CD14-positive monocyte (primary cell): ENCODE results near the gene WDR48. TPM values are rescaled to one million over a fixed set of nuclear protein-coding genes. Genes with fewer than 3 reads are reported as not detected.

Experiments used
- DNase-seq, 3 donors: peaks; one replicate each; pipeline ENCODE4 v3.0.0-alpha.2; 2011 to 2022
- H2AFZ ChIP-seq: 2 replicates; pipeline ENCODE4 v1.6.0; 2012; ENCODE audit warnings: mild to moderate bottlenecking, low read depth, low read length, inconsistent platforms; ENCODE audit not compliant: insufficient read depth, poor library complexity, severe bottlenecking
- H3K27ac ChIP-seq, 2 donors: 1 replicate in 1 of 2; 2 replicates in 1 of 2; pipeline ENCODE4 v1.5.1; 2012 to 2013; ENCODE audit warnings: low read length in 2 of 2, control low read depth in 1 of 2, inconsistent platforms in 1 of 2, low read depth in 1 of 2, mild to moderate bottlenecking in 1 of 2
- H3K27me3 ChIP-seq, 2 donors: one replicate each; pipeline versions ENCODE4 v1.6.0 to v1.6.1; 2011 to 2013; ENCODE audit warnings: low read length in 2 of 2; ENCODE audit not compliant: control insufficient read depth in 2 of 2, insufficient read depth in 2 of 2
- H3K36me3 ChIP-seq, 2 donors: replicated peaks in 1 of 2; 1 replicate in 1 of 2; 2 replicates in 1 of 2; pipeline versions ENCODE4 v1.5.1 to v1.6.1; 2012 to 2013; ENCODE audit warnings: low read length in 2 of 2, control low read depth in 1 of 2, inconsistent platforms in 1 of 2, mild to moderate bottlenecking in 1 of 2; ENCODE audit not compliant: insufficient read depth in 2 of 2, control insufficient read depth in 1 of 2
- H3K4me1 ChIP-seq, 2 donors: 1 replicate in 1 of 2; 2 replicates in 1 of 2; pipeline versions ENCODE4 v1.5.1 to v1.6.1; 2012 to 2013; ENCODE audit warnings: low read length in 2 of 2, control low read depth in 1 of 2, inconsistent platforms in 1 of 2, mild to moderate bottlenecking in 1 of 2, moderate library complexity in 1 of 2; ENCODE audit not compliant: insufficient read depth in 2 of 2, control insufficient read depth in 1 of 2
- H3K4me2 ChIP-seq: replicated peaks from 2 replicates; pipeline ENCODE3; 2012; ENCODE audit warnings: low read length, moderate library complexity, mild to moderate bottlenecking; ENCODE audit not compliant: poor library complexity, severe bottlenecking; ENCODE audit errors: extremely low read depth
- H3K4me3 ChIP-seq, 3 experiments: fragments of 200-600 bp in 1 of 3; sonication (generic) in 1 of 3; replicated peaks in 1 of 3; 1 replicate in 2 of 3; 2 replicates in 1 of 3; pipeline ENCODE4 v1.5.1; 2011 to 2013; ENCODE audit warnings: low read length in 3 of 3, mild to moderate bottlenecking in 3 of 3, control low read depth in 2 of 3, low read depth in 2 of 3, inconsistent platforms in 1 of 3, moderate library complexity in 1 of 3
- H3K79me2 ChIP-seq: 2 replicates; pipeline ENCODE4 v1.6.0; 2012; ENCODE audit warnings: mild to moderate bottlenecking, control low read depth, inconsistent platforms, low read length, moderate library complexity; ENCODE audit not compliant: insufficient read depth
- H3K9ac ChIP-seq: 2 replicates; pipeline ENCODE4 v1.6.0; 2017; ENCODE audit warnings: low read length, mild to moderate bottlenecking; ENCODE audit not compliant: insufficient read depth, poor library complexity, severe bottlenecking
- H3K9me3 ChIP-seq, 2 donors: replicated peaks in 1 of 2; 1 replicate in 1 of 2; 2 replicates in 1 of 2; pipeline versions ENCODE4 v1.5.1 to v1.6.1; 2012 to 2013; ENCODE audit warnings: low read length in 2 of 2, control low read depth in 1 of 2; ENCODE audit not compliant: control insufficient read depth in 1 of 2, insufficient read depth in 1 of 2
- H4K20me1 ChIP-seq: 2 replicates; pipeline ENCODE4 v1.6.0; 2012; ENCODE audit warnings: mild to moderate bottlenecking, low read length, control low read depth, moderate library complexity; ENCODE audit not compliant: insufficient read depth
- H3K27ac Mint-ChIP-seq, 7 donors: one replicate each; pipeline ENCODE4 v1.8.0; 2020; ENCODE audit warnings: mild to moderate bottlenecking in 7 of 7, mixed read lengths in 7 of 7, moderate library complexity in 6 of 7, inconsistent platforms in 2 of 7
- H3K27me3 Mint-ChIP-seq, 3 donors: one replicate each; pipeline ENCODE4 v1.8.0; 2021 to 2022; ENCODE audit warnings: low read depth in 3 of 3, mild to moderate bottlenecking in 3 of 3, mixed read lengths in 3 of 3, moderate library complexity in 3 of 3, inconsistent platforms in 1 of 3
- H3K36me3 Mint-ChIP-seq, 2 donors: one replicate each; pipeline ENCODE4 v1.8.0; 2020; ENCODE audit warnings: mixed read lengths in 2 of 2, inconsistent platforms in 1 of 2, mild to moderate bottlenecking in 1 of 2
- H3K4me1 Mint-ChIP-seq: one replicate; pipeline ENCODE4 v1.8.0; 2020; ENCODE audit warnings: mild to moderate bottlenecking, mixed read lengths
- H3K4me3 Mint-ChIP-seq, 2 donors: one replicate each; pipeline ENCODE4 v1.8.0; 2020; ENCODE audit warnings: mild to moderate bottlenecking in 2 of 2, mixed read lengths in 2 of 2, moderate library complexity in 1 of 2
- H3K9me3 Mint-ChIP-seq, 7 donors: one replicate each; pipeline ENCODE4 v1.8.0; 2020 to 2022; ENCODE audit warnings: mixed read lengths in 7 of 7, mild to moderate bottlenecking in 6 of 7, moderate library complexity in 6 of 7, inconsistent platforms in 2 of 7
- CTCF ChIP-seq: fragments of 200-600 bp; IDR thresholded peaks from one replicate; pipeline ENCODE4 v1.8.0; 2022; ENCODE audit warnings: antibody characterized with exemption, mild to moderate bottlenecking
- WGBS: methylation state at CpG from one replicate; pipeline ENCODE4 v1.1.5; 2013; ENCODE audit warnings: missing lambda C conversion rate; ENCODE audit not compliant: insufficient coverage; 5-methylcytosine and 5-hydroxymethylcytosine counted together
- intact Hi-C, 2 donors: fragments of 100-400 bp; cut with micrococcal nuclease; formaldehyde crosslinking; loops; one replicate each; pipeline versions ENCODE4 v1.15.0 to v1.15.1; 2023
- polyA plus RNA-seq, 3 donors: library from polyadenylated mRNA; depleted of rRNA in 1 of 3; unstranded in 2 of 3; stranded (reverse) in 1 of 3; fragments of 300-500 nt in 2 of 3; fragments of >200 nt in 1 of 3; fragmentation: Illumina TruSeq in 2 of 3; gene quantifications; 1 replicate in 2 of 3; 2 replicates in 1 of 3; pipeline ENCODE4 v1.2.3, GENCODE V29; 2012 to 2021

Gene WDR48
- polyA plus RNA-seq, 3 donors = 15.0 to 22.7 (median 17.1) TPM

GRCh38 chr3:39021465-39022285, 30.1 kb upstream of the WDR48 start:
- Histone ChIP-seq H3K27ac (no peak overlapping the region), H3K36me3 (no peaks in the 10 kb centered on the region), H3K4me3 (no peak overlapping the region), H3K27me3 (no peaks in the 10 kb centered on the region), H4K20me1 (no peaks in the 10 kb centered on the region), H3K9me3 (no peaks in the 10 kb centered on the region), H3K79me2 (no peaks in the 10 kb centered on the region), H3K4me1 (peaks cover 6% of the 10 kb centered on the region in 2 donors), H2AFZ (no peak overlapping the region), H3K9ac (no peak overlapping the region), H3K4me2 (no peak overlapping the region)
- TF ChIP-seq CTCF = no peak
- H3K9me3 Mint-ChIP-seq = no peaks in the 10 kb centered on the region
- no peak for DNase-seq
- peaks cover 0 to 2% (median 2%) of the 10 kb centered on the region in 3 donors for H3K27me3 Mint-ChIP-seq
- H3K27ac Mint-ChIP-seq = no peak overlapping the region
- intact Hi-C loops = no loop called here
- peaks cover 8% of the 10 kb centered on the region for H3K4me1 Mint-ChIP-seq
- H3K4me3 Mint-ChIP-seq = no peak overlapping the region
- no peaks in the 10 kb centered on the region for H3K36me3 Mint-ChIP-seq
- WGBS = 92% methylated on average over 1 of the region's 4 CpGs

GRCh38 chr3:39022286-39022630, 29.6 kb upstream of the WDR48 start:
- H3K4me2 ChIP-seq = no peak overlapping the region

More at GRCh38 chr3:39022286-39022630, 29.6 kb upstream of the WDR48 start:
- peaks cover 6% of the 10 kb centered on the region in 2 donors for H3K4me1 ChIP-seq
- Mint-ChIP-seq H3K36me3 (no peaks in the 10 kb centered on the region), H3K4me1 (peaks cover 8% of the 10 kb centered on the region), H3K27ac (no peak overlapping the region), H3K9me3 (no peaks in the 10 kb centered on the region), H3K4me3 (peak overlapping the region in 1 of 2 donors; percentile 35), H3K27me3 (peaks cover 0 to 2% (median 2%) of the 10 kb centered on the region in 3 donors)
- DNase-seq = no peak
- no peaks in the 10 kb centered on the region for H4K20me1 ChIP-seq
- H3K27me3 ChIP-seq = no peaks in the 10 kb centered on the region
- TF ChIP-seq CTCF = no peak
- no peak overlapping the region for H3K9ac ChIP-seq
- H3K79me2 ChIP-seq = no peaks in the 10 kb centered on the region
- H3K27ac ChIP-seq = no peak overlapping the region
- intact Hi-C loops = no loop called here
- H2AFZ ChIP-seq = no peak overlapping the region
- H3K9me3 ChIP-seq = no peaks in the 10 kb centered on the region
- H3K36me3 ChIP-seq = no peaks in the 10 kb centered on the region
- H3K4me3 ChIP-seq = no peak overlapping the region
